Activated CD4-positive, alpha-beta T cell treated with anti-CD3 and anti-CD28 coated beads, Interleukin-10, Interleukin-2, amounts not matched to agents 100 ng/mL and 50 ng/mL, durations not matched to agents 16 hours and 8 hours (primary cell): ENCODE data around the gene C9orf78.

Experiments
- DNase-seq: peaks from one replicate; pipeline ENCODE4 v3.0.0-alpha.2; 2020

C9orf78 gene, protein sequence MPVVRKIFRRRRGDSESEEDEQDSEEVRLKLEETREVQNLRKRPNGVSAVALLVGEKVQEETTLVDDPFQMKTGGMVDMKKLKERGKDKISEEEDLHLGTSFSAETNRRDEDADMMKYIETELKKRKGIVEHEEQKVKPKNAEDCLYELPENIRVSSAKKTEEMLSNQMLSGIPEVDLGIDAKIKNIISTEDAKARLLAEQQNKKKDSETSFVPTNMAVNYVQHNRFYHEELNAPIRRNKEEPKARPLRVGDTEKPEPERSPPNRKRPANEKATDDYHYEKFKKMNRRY

DNA sequence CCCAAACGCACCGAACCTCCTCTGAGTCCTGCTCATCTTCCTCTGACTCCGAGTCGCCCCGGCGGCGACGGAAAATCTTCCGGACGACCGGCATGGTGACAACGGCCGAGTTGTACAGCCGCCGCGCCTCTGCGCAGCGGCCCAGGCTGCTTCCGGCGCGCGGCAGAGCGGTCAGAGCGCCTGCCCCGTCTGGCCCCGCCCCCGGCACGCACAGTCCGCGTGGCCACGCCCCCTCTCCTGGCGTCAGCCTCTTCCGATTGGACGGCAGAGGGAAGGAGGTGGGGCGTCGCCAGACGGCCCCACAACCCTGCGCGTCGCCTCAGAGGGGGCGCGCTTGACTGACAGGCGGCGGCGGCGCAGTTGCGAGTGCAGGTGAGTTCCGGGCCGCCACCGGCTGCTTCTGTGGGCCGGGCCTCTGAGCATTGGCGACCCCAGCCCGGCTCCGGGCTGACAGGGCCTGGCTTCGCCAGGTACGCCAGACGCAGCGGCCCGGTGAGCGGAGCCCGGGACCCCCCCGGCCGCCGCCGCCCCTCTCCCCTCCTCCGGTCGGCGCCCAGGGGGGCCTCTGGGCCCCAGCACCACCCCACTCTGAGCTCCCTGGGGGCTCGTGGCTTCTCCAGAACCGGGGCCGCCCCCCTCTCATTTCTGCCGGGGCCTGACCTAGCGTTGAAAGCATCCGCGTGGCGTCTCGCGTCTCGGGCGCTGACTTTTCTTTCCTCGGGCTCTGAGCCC, at the start of gene C9orf78, which contains the start of gene USP20:
Gene C9orf78, minus strand, starts transcription at position 148 of the 732 bp plus-strand sequence. Its CDS starts 54 bp downstream, at position 94.
Gene USP20, plus strand, starts transcription at position 331 of the 732 bp plus-strand sequence. CDS start 17,098 bp downstream, outside the sequence.
- peak; percentile 99 for DNase-seq

DNA sequence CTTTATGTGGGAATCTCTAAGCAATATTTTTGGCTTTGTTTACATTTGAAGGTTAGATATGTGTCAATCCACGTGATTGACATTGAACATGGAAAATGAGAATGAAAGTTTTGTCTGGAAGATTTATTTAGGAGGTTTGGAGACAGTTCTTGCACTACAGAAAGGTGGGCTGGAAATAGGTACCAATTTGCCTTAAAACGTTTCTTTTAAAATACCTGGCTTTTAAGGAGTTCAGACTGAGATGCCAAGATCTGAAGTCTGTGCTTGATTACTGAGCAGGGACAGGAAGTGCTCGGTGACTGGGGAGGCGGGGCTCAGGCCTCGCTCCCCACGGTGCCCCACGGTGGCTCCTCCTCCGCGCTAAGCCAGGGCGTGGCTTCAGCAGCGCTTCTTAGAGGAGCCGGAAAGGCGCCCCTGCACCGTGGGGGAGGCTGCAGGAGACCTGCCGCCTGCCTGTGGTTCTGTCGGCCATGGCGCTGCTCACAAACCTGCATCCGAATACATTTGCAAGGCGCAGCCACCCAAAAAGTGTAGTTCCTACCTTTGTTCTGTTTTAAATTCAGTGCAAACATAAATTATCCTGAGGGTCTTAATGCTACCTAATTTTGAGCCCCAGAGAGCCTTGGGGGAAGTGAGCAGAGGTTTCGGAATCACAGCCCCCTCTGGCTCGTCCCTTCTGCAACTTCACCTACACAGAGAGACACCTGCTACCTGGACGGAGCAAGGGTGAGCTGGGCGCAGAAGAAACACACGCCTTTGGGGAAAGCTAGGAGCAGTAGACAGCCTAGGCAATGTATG, 49.3 kb upstream of the C9orf78 start:
- DNase-seq: peak; percentile 97

DNA sequence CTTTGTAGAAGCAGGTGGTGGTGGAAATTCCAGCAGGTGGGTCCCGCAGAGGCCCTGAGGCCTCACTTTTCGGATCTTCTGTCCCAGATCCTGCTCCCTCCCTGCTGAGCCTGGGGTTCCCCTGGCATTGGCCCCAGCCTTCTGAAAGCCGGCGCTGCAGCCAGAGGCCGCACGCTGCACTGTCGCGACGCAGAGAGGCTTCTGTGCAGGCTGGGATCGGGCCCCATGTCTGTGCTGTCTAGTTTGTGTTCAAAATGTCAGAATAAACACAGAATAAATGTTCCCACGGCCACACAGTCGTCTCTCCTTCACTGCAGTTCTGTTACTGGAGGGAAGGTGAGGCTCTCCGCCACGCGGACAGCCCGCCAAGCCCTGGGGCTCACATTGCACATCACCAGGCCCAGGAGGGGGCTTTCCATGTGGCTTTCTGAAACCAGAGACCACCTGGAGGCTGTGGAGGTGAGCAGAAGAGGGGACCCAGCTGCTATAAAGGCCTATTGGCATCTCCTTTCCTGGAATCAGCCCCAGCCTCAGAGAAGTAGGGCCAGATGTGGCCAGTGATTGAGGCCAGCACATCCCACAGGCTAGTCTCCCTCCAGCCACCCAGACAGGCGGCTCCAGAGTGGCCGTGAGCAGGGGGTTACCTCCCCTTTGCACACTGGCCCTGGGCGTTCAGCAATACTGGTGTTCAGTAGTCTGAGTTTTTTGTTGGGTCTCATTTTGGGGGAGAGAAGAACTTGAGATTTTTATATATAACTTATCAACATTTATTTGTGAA, 46.7 kb upstream of the C9orf78 start:
- no peak for DNase-seq

DNA sequence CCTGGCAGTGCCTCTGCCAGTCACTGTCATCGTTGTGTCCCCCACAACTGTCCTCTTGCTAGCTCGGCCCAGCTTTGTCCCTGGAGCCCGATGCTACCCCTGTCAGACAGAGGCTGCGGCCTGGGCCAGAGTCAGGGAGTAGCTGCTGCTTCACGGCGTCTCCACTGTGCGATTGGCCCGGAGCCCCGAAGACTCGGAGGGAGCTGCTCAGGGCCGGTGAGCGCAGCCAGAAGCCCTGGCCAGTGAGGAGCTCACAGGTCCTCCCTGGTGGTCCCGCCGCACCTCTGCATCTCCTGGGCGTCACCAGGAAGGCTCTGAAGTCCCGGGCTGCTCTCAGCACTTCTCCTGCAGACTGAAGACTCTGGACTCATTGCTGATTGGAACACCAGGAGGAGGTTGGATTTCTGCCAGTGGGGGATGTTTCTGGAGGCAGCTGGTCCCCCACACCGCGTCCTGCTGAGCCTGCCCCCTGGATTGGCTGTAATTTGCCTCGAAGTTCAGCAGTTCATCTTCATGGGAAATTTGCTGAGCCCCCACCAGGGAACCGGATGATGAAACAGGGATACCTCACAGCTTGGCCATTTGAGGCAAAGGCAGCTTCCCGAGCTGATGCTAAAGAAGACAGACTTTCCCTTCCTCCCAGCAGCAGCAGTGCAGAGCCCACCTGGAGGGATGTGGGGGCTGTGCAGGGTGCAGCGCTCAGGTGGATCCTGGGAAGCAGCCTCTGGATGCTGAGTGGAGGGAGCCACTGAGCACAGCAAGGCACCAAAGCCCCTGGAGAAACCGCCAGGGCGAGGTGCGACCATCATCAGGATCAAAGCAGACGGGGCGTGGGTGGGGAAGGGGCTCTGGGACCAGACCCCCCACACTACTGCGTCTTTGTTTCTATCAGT, 45.8 kb upstream of the C9orf78 start:
- DNase-seq: no peak

DNA sequence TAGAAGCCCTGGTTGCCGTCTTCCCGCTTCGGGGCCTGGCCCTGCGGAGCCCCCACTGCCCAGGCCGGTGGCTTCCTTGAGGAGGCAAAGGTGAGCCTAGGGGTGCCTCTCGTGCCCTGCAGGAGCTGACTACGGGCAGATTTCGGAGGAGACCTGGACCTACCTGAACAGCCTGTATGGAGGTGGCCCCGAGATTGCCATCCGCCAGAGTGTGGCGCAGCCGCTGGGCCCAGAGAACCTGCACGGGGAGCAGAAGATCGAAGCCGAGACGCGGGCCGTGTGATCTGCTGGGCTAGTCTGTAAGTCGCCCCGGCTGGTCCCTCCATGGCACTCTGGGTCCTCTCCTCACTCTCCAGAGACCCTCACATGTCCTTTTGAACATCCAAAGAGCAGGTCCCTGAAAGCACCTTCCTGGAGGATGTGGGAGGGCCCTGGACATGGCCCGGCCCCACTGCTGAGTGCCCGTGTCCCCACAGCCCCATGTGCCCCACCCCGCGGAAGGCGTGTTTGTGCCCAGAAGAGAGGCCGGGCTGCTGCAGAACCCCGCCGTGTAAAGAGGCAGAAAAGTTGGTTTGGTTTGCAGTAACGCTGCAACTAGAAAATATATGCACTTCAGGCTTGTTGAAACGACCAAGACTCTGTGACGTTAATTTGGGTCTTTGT, 45.0 kb upstream of the C9orf78 start:
- DNase-seq: no peak

DNA sequence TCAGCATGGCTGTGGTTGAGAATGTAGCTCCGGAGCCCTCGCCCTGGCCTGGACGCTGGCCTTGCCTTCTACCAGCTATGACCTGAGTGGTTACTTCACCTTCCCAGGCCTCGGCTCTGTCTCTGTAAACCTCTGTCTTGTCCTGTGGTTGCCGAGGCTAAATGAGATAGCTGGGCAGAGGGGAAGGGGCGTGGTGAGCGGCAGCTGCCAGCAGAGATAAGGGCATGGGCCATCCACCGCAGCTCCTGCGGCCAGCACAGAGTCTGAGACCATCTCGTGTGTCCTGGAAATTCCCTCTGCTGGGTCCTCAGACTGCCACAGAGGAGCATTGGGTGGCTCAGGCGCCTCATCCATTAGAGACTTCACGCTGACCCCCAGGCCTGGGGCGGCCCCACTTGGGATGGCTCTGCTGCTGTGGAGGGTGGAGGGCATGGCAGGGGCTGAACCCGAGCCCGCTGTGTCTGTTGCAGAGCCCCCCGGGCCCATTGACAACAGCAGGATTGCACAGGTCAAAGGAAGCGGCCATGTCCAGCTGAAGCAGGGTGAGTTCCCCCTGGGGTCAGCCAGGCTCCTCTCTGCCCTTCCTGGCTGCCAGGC, 44.1 kb upstream of the C9orf78 start:
- no peak for DNase-seq

DNA sequence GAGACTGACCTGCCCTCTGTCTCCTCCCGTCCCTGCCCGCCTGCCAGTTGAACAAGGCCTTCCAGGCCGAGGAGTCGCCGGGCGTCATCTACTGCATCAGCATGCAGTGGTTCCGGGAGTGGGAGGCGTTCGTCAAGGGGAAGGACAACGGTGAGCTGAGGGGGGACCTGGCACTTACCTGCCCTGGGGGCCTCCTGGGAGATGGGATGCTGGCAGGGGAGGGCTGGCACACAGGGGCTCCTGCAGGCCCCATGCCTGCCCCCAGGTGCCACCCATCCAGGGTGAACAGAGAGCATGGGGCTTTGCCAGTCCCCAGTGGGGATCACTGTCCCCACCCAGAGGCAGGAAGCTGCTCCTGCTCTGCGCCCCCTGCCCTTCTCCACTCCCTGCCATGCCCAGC, 43.2 kb upstream of the C9orf78 start:
- no peak for DNase-seq

DNA sequence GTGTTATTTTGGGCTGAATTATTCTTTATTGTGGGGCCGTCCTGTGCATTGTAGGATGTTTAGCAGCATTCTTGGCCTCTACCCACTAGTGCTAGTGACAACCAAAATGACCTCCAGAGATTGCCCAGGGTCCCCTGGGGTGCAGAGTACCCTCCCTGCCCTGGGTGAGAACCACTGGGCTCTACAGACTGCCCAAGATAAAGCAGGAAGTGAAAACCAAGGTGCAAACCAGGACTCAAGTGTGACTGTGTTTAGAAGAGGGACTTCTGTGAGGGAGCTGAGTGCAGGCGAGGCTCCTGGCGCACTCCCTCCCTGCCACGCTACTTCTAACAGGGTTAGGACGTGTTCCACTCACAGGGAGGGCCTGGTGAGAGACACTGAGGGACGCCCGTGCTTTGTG, 41.7 kb upstream of the C9orf78 start:
- no peak for DNase-seq

DNA sequence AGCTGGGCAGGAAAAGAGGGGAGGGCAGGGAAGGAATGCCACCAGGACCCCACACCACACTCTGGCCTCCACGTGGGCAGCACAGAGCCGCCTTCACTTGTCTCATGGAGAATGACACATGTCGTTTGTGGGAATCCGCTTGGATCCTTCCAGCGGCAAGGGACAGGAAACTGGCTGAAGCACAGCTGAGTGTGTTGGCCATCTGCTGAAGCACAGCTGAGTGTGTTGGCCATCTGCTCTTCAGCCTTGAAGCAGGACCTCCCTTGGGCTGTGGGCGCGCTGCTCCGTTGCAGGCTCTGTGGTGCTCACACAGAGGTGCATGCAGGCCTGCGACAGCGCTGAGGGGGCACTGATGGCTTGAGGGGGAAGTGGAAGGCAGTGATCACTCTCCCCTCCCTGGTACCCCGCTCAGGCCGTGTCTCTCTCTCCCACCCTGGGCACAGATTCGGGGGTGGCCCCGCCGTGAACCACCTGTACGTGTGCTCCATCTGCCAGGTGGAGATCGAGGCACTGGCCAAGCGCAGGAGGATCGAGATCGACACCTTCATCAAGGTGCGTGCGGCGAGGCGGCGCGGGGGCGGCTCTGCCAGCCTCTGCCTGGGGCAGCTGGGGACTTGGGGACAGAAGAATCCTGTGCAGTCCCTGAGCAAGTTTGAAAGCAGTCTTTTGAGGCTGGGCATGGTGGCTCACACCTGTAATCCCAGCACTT, 40.8 kb upstream of the C9orf78 start:
- no peak for DNase-seq

DNA sequence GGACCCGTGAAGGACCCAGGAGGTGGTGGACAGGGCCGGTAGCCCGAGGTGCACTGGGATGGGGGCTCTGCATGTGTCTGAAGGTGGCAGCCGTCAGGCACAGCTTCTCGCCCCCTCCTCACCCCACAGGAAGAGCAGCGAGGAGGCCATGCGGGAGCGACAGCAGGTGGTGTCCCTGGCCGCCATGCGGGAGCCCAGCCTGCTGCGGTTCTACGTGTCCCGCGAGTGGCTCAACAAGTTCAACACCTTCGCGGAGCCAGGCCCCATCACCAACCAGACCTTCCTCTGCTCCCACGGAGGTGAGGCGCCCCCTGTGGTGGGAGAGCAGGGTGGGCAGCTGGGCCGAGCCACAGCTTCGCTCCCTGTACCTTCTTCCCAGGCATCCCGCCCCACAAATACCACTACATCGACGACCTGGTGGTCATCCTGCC, 40.1 kb upstream of the C9orf78 start:
- DNase-seq: no peak

DNA sequence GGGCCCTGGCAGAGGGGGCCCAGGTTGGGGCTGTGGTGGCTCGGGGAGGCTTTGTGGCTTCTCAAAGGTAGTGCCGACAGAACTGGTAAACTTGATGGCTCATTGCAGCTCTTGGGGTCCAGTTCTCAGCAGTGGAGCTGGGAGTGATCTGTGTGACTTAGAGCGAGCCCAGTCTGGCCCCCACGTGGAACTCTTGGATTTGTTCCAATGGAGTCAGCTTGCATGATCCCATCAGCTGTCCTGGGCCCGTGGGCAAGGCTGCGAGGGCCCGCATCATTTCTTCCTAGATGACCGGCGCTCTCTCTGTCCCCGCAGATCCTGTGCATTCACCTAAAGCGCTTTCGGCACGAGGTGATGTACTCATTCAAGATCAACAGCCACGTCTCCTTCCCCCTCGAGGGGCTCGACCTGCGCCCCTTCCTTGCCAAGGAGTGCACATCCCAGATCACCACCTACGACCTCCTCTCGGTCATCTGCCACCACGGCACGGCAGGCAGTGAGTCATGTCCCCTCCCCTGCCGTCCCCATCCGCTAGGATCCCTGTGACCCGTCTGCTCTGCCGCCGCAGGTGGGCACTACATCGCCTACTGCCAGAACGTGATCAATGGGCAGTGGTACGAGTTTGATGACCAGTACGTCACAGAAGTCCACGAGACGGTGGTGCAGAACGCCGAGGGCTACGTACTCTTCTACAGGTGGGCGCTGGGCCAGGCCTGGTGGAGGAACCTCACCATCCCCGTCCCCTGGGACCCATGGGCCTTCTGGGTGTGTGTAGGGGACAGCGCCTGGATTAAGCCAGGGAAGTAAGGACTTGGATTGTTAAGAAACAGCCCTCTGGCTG, 39.4 kb upstream of the C9orf78 start:
- no peak for DNase-seq

DNA sequence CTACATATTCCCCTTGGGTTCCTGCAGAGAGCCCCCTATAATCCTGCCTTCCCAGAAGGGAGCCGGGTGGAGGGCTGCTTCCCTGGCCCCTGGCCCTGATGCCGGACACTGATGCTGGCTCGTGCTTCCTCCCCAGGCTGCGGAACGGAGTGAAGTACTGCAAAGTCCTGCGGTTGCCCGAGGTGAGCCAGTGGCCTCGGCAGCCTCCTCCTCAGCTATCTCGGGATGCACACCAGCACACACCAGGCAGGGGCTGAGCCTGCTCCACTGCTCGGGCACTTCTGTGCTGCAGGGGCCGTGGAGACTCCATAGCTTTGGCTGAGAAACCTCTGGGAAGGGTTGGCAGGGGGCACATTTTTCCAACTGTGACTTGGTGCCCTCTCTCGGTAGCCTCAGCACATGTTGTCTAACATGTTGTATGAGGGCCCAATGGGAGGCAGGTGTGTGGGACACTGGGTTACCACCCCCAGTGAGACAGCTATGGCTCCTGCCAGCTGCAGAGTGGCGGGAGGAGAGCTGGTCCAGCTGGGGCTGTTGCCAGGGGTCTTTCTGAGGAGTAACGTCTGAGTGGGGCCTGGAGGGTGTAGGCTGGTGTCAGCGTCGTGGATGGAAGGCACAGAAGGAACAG, 38.6 kb upstream of the C9orf78 start:
- no peak for DNase-seq

DNA sequence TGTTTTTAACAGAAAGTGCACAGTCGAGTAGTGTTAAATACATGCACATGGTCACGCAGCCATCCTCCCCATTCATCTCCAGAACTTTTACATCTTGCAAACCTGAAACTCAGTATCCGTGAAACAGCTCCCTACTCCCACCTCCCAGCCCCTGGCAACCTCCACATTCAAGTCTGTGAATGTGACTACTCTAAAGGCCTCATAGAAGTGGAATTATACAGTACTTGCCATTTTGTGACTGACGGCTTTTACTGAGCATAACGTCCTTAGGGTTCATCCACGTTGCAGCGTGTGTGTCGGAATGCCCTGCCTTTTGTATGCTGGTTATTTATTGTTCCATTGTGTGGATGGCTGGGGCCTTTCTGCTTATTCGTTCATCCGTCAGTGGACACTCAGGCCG, 36.0 kb upstream of the C9orf78 start:
- DNase-seq: no peak

DNA sequence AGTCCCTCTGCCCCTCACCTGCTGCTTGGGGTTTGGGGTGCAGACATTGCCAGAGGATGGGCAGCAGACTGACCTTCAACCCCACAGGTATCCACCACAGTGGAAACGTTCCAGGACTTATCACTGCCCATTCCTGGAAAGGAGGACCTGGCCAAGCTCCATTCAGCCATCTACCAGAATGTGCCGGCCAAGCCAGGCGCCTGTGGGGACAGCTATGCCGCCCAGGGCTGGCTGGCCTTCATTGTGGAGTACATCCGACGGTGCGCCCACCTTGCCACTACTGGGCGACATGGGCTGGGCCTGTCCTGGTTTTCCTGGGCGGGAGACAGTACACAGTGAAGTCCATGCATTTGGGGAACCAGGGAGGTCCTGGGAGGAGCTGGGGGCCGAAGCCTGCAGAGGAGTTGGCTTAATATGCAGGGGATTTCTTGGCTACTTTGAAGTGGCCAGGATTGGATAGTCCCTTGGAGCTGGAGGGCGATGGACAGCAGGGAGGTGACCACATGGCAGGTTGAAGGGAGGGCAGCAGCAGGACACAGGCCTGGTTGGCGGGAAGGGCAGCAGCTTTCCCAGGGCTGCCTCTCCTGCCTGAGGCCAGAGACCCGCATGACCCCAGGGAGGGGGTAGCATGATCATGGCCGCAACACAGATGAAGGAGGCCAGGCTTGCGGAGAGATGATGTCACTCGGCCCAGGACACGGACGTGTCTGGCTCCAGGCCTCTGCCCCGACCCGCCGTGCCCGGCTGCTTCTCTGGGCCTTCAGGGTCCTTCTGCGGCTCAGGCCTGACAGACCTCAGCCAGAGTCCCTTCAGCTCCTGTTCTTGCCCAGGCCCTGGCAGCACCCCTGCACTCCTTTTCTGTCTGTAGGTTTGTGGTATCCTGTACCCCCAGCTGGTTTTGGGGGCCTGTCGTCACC, 34.8 kb upstream of the C9orf78 start:
- DNase-seq: no peak

DNA sequence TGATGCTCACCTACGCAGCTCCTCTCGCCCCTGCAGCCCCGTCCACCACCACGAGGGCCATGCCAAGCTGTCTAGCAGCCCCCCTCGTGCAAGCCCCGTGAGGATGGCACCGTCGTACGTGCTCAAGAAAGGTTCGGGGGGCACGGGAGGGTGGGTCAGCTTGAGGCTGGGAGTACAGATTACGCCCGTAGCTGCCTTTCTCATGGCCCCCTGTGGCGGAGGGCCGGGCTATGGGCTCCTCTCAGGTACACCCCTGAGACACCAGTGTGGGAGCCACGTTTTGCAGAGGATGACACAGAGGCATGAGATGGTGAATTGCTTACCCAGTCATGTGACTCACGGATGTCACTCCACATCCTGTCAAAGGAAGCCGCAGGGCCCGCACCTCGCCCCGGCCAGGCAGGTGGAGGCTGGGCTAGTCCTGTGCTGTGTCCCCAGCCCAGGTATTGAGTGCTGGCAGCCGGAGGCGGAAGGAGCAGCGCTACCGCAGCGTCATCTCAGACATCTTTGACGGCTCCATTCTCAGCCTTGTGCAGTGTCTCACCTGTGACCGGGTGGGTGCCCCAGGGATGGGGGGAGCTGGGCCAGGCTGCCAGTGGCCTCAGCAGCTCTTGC, 33.9 kb upstream of the C9orf78 start:
- DNase-seq: peak; percentile 96

DNA sequence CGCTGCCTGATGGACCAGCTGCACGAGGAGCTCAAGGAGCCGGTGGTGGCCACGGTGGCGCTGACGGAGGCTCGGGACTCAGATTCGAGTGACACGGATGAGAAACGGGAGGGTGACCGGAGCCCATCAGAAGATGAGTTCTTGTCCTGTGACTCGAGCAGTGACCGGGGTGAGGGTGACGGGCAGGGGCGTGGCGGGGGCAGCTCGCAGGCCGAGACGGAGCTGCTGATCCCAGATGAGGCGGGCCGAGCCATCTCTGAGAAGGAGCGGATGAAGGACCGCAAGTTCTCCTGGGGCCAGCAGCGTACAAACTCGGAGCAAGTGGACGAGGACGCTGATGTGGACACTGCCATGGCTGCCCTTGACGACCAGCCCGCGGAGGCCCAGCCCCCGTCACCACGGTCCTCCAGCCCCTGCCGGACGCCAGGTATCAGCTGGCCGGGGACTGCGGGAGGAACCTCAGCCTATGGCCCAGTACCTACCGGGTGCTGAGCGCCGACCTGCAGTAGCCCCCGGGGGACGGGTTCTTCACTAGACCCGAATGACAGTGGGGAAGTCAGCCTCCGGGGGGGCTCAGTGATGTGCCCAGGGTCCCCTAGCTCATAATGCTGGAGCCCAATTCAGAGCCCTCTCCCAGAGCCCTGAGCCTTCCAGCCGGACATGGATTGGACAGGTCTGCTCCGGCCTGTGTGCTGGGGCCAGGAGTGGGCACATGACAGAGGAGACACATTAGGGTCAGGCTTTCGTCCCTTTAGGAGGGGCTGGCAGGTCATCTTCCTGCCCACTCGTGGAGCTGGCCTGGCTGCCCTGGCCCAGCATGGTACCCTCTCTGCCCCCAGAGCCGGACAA, 33.2 kb upstream of the C9orf78 start:
- no peak for DNase-seq
